ENCODE results near the gene KLHL17. TPM values are rescaled to one million over a fixed set of nuclear protein-coding genes. Genes with fewer than 3 reads are reported as not detected.
A peak's percentile ranks its signal among the peaks of the same experiment; 100 is the strongest.
"Not testable (repeated sequence)": the region's sequence is repeated elsewhere in the genome, so short reads cannot be mapped to it uniquely, and the experiment has no call there.

Gene KLHL17
- total RNA-seq, 2 experiments from 2014 or later: 24.4 to 27.7 TPM

GRCh38 chr1:985126-985525 lies 24.7 kb downstream of the KLHL17 start:
- no peaks in the 10 kb centered on the region for H3K9me3 Mint-ChIP-seq (ENCODE audit: insufficient read depth)
- no peaks in the 10 kb centered on the region for H3K4me1 Mint-ChIP-seq (ENCODE audit: low read depth)
- ATAC-seq (no peak), DNase-seq (no peak)
- ChIA-PET CTCF (interaction anchor here (0.9 to 4.1 kb wide), 13 partner anchors 9 to 131 kb away, joined by 3 to 37 read pairs (median 5); partner anchors contain the start of genes HES4, ISG15 and PLEKHN1), POLR2A (no interaction called here)
- no peaks in the 10 kb centered on the region for H3K36me3 Mint-ChIP-seq (ENCODE audit: low read depth)
- H3K27ac Mint-ChIP-seq: no peak overlapping the region
- peaks cover 32% of the 10 kb centered on the region for H3K27me3 Mint-ChIP-seq (ENCODE audit: low read depth)
- H3K4me3 Mint-ChIP-seq: no peak overlapping the region

GRCh38 chr1:988061-988460 lies 27.7 kb downstream of the KLHL17 start:
- peaks cover 40% of the 10 kb centered on the region for H3K27me3 Mint-ChIP-seq (ENCODE audit: low read depth)
- H3K27ac Mint-ChIP-seq; POLR2A ChIA-PET; DNase-seq; ATAC-seq; H3K36me3 Mint-ChIP-seq (ENCODE audit: low read depth); H3K9me3 Mint-ChIP-seq (ENCODE audit: insufficient read depth); H3K4me3 Mint-ChIP-seq: not testable (repeated sequence)
- CTCF ChIA-PET: interaction anchor here (2.0 kb wide), 1 partner anchor 12 kb away, joined by 5 read pairs; no protein-coding TSS in a partner anchor
- peaks cover 13% of the 10 kb centered on the region for H3K4me1 Mint-ChIP-seq (ENCODE audit: low read depth)

DNA sequence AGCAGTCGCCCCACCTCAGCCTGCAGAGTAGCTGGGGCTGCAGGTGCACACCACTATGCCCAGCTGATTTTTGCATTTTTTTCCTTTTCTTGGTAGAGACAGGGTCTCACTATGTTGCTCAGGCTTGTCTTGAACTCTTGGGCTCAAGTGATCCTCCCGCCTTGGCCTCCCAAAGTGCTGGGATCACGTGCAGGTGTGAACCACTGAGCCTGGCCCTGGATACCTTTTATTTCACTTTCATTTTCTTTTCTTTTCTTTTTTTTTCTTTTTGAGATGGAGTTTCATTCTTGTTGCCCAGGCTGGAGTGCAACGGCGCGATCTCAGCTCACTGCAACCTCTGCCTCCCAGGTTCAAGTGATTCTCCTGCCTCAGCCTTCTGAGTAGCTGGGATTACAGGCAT lies 30.9 kb downstream of the KLHL17 start:
- DNase-seq; H3K9me3 Mint-ChIP-seq (ENCODE audit: insufficient read depth); POLR2A ChIA-PET; ATAC-seq; H3K36me3 Mint-ChIP-seq (ENCODE audit: low read depth); H3K4me3 Mint-ChIP-seq; H3K27ac Mint-ChIP-seq: not testable (repeated sequence)
- H3K27me3 Mint-ChIP-seq (ENCODE audit: low read depth): peaks cover 46% of the 10 kb centered on the region
- CTCF ChIA-PET: interaction anchor here (1.0 to 4.7 kb wide), 4 partner anchors 7 to 72 kb away, joined by 3 to 37 read pairs (median 14); no protein-coding TSS in a partner anchor
- H3K4me1 Mint-ChIP-seq (ENCODE audit: low read depth): peaks cover 17% of the 10 kb centered on the region

- Mint-ChIP-seq H3K4me1 (ENCODE audit: low read depth) (peaks cover 17% of the 10 kb centered on the region), H3K36me3 (ENCODE audit: low read depth) (peaks cover 4% of the 10 kb centered on the region), H3K27ac (no peak overlapping the region), H3K9me3 (ENCODE audit: insufficient read depth) (peaks cover 8% of the 10 kb centered on the region), H3K4me3 (no peak overlapping the region), H3K27me3 (ENCODE audit: low read depth) (peaks cover 42% of the 10 kb centered on the region)
- ChIA-PET POLR2A (no interaction called here), CTCF (interaction anchor here (0.8 to 4.7 kb wide), 5 partner anchors 8 to 71 kb away, joined by 3 to 37 read pairs (median 11); no protein-coding TSS in a partner anchor)
- no peak for ATAC-seq
- no peak for DNase-seq
These were observed 31.5 kb downstream of the KLHL17 start for GRCh38 chr1:991895-992294.

DNA sequence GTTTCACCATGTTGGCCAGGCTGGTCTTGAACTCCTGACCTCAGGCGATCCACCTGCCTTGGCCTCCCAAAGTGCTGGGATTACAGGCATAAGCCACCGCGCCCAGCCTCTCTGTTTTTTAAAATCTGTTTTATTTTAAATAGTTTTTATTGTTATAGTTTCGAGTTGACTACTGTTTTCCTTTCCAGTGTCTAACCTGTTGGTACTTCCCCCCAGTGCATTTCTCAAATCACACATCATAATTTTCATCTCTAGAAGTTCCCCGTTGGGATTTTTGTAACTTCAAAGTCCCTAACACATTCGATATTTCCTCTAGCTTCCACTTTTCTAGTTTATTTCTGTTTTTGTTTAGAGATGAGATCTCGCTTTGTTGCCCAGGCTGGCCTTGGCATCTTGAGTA lies 32.0 kb downstream of the KLHL17 start:
- peaks cover 46% of the 10 kb centered on the region for H3K27me3 Mint-ChIP-seq (ENCODE audit: low read depth)
- no peak overlapping the region for H3K27ac Mint-ChIP-seq
- H3K4me3 Mint-ChIP-seq: no peak overlapping the region
- peaks cover 20% of the 10 kb centered on the region for H3K4me1 Mint-ChIP-seq (ENCODE audit: low read depth)
- H3K9me3 Mint-ChIP-seq (ENCODE audit: insufficient read depth): peaks cover 8% of the 10 kb centered on the region
- no peak for DNase-seq
- ChIA-PET POLR2A (no interaction called here), CTCF (interaction anchor here (0.8 to 4.7 kb wide), 5 partner anchors 8 to 71 kb away, joined by 3 to 37 read pairs (median 11); no protein-coding TSS in a partner anchor)
- ATAC-seq: no peak
- H3K36me3 Mint-ChIP-seq (ENCODE audit: low read depth): peaks cover 4% of the 10 kb centered on the region

DNA sequence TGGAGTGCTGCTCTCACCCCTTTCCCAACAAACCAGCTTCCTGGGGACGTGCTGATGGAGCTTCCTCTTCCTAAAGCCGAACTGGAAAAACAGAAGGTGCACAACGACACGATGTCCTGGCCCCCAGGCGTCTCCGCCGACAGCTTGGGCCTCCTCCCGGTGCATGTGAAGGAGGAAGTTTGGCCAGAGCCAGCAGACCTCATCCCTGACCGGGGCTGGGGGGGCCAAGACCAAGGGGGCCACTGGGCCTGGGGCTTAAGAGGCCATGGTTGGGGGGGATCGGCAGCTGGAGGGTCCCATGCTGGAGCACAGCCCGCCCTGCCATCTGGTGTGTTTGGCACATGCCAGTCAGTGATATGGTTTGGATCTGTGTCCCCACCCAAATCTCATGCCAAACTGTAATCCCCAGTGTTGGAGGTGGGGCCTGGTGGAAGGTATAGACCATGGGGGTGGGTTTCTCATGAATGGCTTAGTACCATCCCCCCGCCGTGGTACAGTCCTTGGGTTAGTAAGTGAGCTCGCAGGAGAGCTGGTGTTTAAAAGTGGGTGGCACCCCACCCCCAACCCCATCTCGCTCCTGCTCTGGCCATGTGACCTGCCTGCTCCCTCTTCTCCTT lies 33.1 kb downstream of the KLHL17 start:
- POLR2A ChIA-PET: no interaction called here
- CTCF ChIA-PET: interaction anchor here (0.8 to 4.7 kb wide), 5 partner anchors 9 to 70 kb away, joined by 3 to 37 read pairs (median 11); partner anchors contain the start of gene ISG15
- Mint-ChIP-seq H3K9me3 (ENCODE audit: insufficient read depth) (peaks cover 8% of the 10 kb centered on the region), H3K27ac (no peak overlapping the region), H3K27me3 (ENCODE audit: low read depth) (peaks cover 44% of the 10 kb centered on the region), H3K36me3 (ENCODE audit: low read depth) (peaks cover 4% of the 10 kb centered on the region), H3K4me1 (ENCODE audit: low read depth) (peaks cover 22% of the 10 kb centered on the region), H3K4me3 (no peak overlapping the region)
- DNase-seq: no peak
- no peak for ATAC-seq

GRCh38 chr1:994546-994945 lies 34.2 kb downstream of the KLHL17 start:
- ChIA-PET POLR2A (interaction anchor here (1.1 to 1.2 kb wide), 2 partner anchors 19 to 24 kb away, joined by 3 to 8 read pairs; partner anchors contain the start of gene ISG15), CTCF (interaction anchor here (0.6 to 4.7 kb wide), 4 partner anchors 10 to 476 kb away, joined by 3 to 37 read pairs (median 4); partner anchors contain the start of gene ISG15)
- peaks cover 35% of the 10 kb centered on the region for H3K27me3 Mint-ChIP-seq (ENCODE audit: low read depth)
- H3K4me1 Mint-ChIP-seq (ENCODE audit: low read depth): peaks cover 24% of the 10 kb centered on the region
- not testable (repeated sequence) for H3K36me3 Mint-ChIP-seq (ENCODE audit: low read depth); ATAC-seq; H3K4me3 Mint-ChIP-seq; DNase-seq; H3K27ac Mint-ChIP-seq; H3K9me3 Mint-ChIP-seq (ENCODE audit: insufficient read depth)

DNA sequence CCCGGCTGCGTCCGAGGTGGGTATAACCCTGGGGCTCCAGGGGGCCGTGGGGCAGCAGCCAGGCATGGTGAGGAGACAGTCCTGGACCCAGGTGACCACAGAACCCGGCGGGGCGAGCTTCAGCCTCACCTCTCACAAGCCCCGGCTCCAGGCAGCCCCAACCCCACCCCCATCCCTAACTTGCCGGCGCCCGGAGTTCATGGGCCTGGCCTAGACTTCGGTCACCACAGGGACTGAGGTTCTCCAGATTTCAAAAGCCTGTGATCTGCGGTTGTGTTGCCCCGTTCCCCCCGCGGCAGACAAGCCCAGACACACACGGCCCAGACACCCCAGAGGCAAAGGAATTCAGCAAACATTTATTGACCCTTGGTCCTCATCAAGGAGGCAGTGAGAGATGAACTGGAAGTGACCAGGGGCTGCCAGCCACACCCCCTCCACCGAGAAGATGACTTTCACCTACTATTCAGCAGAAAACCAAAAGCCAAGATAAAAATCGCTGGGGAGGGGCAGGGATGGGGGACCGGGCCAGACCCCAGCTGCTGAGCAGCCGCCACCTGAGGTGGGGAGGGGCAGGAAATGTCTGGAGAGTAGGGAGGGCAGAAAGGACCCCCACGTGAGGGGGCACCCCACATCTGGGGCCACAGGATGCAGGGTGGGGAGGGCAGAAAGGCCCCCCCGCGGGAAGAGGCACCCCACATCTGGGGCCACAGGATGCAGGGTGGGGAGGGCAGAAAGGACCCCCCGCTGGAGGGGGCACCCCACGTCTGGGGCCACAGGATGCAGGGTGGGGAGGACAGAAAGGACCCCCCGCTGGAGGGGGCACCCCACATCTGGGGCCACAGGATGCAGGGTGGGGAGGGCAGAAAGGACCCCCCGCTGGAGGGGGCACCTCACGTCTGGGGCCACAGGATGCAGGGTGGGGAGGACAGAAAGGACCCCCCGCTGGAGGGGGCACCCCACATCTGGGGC lies 35.6 kb downstream of the KLHL17 start:
- Mint-ChIP-seq H3K27me3 (ENCODE audit: low read depth) (peaks cover 35% of the 10 kb centered on the region), H3K27ac (peak overlapping the region; percentile 44), H3K4me1 (ENCODE audit: low read depth) (peaks cover 29% of the 10 kb centered on the region), H3K36me3 (ENCODE audit: low read depth) (peaks cover 4% of the 10 kb centered on the region), H3K9me3 (ENCODE audit: insufficient read depth) (peaks cover 8% of the 10 kb centered on the region), H3K4me3 (no peak overlapping the region)
- no peak for DNase-seq
- POLR2A ChIA-PET: interaction anchor here (1.0 to 1.2 kb wide), 3 partner anchors 17 to 23 kb away, joined by 3 to 8 read pairs (median 3); partner anchors contain the start of gene ISG15
- CTCF ChIA-PET: interaction anchor here (4.7 kb wide), 1 partner anchor 12 kb away, joined by 37 read pairs; no protein-coding TSS in a partner anchor
- no peak for ATAC-seq

DNA sequence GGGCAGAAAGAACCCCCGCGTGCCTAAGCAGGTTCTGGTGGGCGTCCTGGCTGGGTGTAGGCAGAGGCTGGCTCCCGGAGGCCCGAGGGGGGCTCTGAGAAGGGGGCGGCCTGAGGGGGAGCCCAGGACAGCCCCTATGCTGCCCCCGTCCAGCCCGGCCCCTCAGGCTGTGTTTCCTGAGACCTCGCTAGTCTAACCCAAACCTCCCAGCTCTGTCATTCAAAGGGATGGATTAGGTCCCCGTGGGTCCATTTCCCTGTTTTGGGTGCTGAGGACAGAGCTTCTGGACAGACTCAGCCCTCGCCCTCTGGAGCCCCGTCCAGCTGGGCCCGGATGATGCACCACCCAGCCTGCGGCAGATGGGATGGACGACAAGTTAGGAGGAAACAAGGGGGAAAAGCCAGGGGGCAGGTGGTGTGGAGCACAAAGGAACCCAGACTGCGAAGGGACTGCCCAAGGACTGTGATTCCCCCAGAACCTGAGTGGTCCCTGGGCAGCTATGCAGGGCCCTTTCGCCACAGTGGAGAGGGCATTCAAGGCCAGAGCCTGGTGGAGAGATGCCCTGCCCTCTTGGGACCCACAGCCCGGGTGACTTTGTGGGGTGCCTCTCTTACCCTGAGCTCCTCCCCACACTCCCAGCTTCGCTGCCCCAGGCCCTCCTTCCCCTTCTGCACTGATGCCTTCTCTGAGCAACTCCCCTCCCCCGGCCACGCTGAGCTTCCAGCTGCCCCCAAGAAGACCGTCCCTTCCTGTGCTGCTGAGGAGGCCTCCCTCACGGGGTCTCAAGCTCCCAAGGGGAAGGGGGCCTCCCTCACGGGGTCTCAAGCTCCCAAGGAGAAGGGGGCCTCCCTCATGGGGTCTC lies 36.7 kb downstream of the KLHL17 start:
- ATAC-seq (no peak), DNase-seq (no peak)
- Mint-ChIP-seq H3K27me3 (ENCODE audit: low read depth) (peaks cover 35% of the 10 kb centered on the region), H3K9me3 (ENCODE audit: insufficient read depth) (peaks cover 5% of the 10 kb centered on the region), H3K36me3 (ENCODE audit: low read depth) (peaks cover 4% of the 10 kb centered on the region), H3K4me1 (ENCODE audit: low read depth) (peaks cover 20% of the 10 kb centered on the region), H3K27ac (no peak overlapping the region), H3K4me3 (no peak overlapping the region)
- ChIA-PET CTCF (interaction anchor here (0.8 to 3.6 kb wide), 2 partner anchors 13 to 67 kb away, joined by 3 to 14 read pairs; no protein-coding TSS in a partner anchor), POLR2A (interaction anchor here (1.0 kb wide), 1 partner anchor 16 kb away, joined by 3 read pairs; the partner anchor contains the start of gene ISG15)

DNA sequence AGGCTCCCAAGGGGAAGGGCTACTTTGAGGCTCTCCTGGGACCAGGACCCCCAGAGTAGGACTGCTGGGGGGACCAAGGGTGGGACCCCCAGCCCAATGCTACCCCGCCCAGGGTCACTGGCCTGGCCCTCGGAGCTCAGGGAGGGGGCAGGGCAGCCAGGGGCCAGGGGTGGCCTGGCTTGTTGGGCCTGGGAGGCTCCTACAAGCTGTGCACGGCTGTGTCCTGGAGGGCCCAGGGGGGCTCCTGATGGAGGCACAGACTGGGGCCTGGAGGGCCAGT lies 37.3 kb downstream of the KLHL17 start:
- ATAC-seq (no peak), DNase-seq (no peak)
- Mint-ChIP-seq H3K27me3 (ENCODE audit: low read depth) (peaks cover 33% of the 10 kb centered on the region), H3K9me3 (ENCODE audit: insufficient read depth) (peaks cover 1% of the 10 kb centered on the region), H3K27ac (no peak overlapping the region), H3K4me3 (no peak overlapping the region), H3K4me1 (ENCODE audit: low read depth) (peaks cover 17% of the 10 kb centered on the region), H3K36me3 (ENCODE audit: low read depth) (peaks cover under 1% of the 10 kb centered on the region)
- POLR2A ChIA-PET: interaction anchor here (0.9 kb wide), 1 partner anchor 16 kb away, joined by 3 read pairs; the partner anchor contains the start of gene ISG15
- CTCF ChIA-PET: interaction anchor here (0.8 to 3.6 kb wide), 2 partner anchors 14 to 66 kb away, joined by 3 to 14 read pairs; no protein-coding TSS in a partner anchor

Measured in activated CD8-positive, alpha-beta T cell treated with anti-CD3 and anti-CD28 coated beads, Interleukin-2, amount 10 ng/mL, durations not matched to agents 7 days and 5 days (primary cell).